Chondrocyte (in vitro differentiated cells): Measurements from ENCODE around the gene ABLIM1. TPM values are rescaled to one million over a fixed set of nuclear protein-coding genes. Genes with fewer than 3 reads are reported as not detected.
A peak's percentile ranks its signal among the peaks of the same experiment; 100 is the strongest.

Experiments
- DNase-seq: peaks from one replicate; pipeline ENCODE4 v3.0.0; 2021; ENCODE audit warnings: mixed read lengths, low spot score
- H3K27ac Mint-ChIP-seq: one replicate; pipeline ENCODE4 v1.8.0; 2021; ENCODE audit warnings: mild to moderate bottlenecking, moderate library complexity, mixed read lengths; ENCODE audit not compliant: unreplicated experiment
- H3K27me3 Mint-ChIP-seq: 2 replicates; pipeline ENCODE4 v1.8.0; 2021; ENCODE audit warnings: low read depth, mixed read lengths
- H3K36me3 Mint-ChIP-seq: 2 replicates; pipeline ENCODE4 v1.8.0; 2021; ENCODE audit warnings: low read depth, mixed read lengths
- H3K4me1 Mint-ChIP-seq: 2 replicates; pipeline ENCODE4 v1.8.0; 2021; ENCODE audit warnings: low read depth, mild to moderate bottlenecking, mixed read lengths
- H3K4me3 Mint-ChIP-seq: one replicate; pipeline ENCODE4 v1.8.0; 2021; ENCODE audit warnings: mild to moderate bottlenecking, moderate library complexity, mixed read lengths; ENCODE audit not compliant: unreplicated experiment
- H3K9me3 Mint-ChIP-seq: 2 replicates; pipeline ENCODE4 v1.8.0; 2021; ENCODE audit warnings: low read depth, mixed read lengths
- CTCF ChIP-seq: fragments of 200-600 bp; sonication (generic); IDR thresholded peaks from 2 replicates; pipeline ENCODE4 v1.5.0; 2021; ENCODE audit warnings: antibody characterized with exemption, mild to moderate bottlenecking, moderate library complexity
- total RNA-seq: library from RNA; stranded (reverse); gene quantifications from 3 replicates; pipeline ENCODE4 v1.2.1, GENCODE V29; 2021

Gene ABLIM1
- total RNA-seq, 1 donor from 2014 or later = 15.7 TPM

DNA sequence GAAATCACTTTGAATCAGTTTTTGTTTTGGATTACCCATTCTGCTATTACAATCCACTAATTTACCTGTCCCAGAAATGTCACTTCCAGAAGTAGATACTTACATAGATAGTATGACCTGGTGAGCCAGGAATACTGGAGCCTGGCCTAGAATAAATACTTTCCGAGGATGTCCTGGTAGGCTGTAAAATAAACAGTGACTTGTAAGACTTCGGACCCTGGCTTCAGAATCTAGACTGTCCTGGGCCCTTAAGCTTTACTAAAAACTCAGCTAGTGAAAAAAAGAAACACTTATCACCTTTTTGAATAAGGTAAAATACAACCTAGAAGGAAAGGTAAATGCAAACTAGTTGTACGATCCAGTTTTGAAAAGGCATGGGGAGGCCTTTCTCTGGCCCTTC is 184.3 kb downstream of the ABLIM1 start:
- Mint-ChIP-seq H3K4me3 (no peak overlapping the region), H3K9me3 (no peaks in the 10 kb centered on the region), H3K36me3 (no peaks in the 10 kb centered on the region), H3K27me3 (no peaks in the 10 kb centered on the region), H3K27ac (no peak overlapping the region), H3K4me1 (peaks cover 3% of the 10 kb centered on the region)
- DNase-seq = no peak
- no peak for TF ChIP-seq CTCF

DNA sequence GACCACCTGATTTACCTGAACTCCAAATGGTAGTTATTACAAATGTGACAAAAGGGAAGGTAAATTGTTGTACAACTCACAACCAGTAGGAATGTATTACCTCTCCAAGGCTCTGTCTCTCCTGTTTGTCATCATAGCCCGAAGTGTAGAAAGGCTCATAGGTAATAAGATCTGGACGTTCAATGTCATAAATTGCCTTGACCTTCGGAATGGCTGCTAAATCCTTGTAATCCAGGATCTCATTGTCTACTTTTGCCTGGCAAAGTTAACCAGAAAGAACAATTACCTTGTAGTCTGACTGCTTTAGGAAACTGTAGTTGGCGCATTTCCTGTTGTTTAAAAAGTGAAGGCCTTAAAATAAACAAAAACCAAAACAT is 185.2 kb downstream of the ABLIM1 start:
- TF ChIP-seq CTCF = no peak
- H3K4me3 Mint-ChIP-seq = no peak overlapping the region
- H3K27ac Mint-ChIP-seq = no peak overlapping the region
- no peak for DNase-seq
- H3K4me1 Mint-ChIP-seq = peaks cover 3% of the 10 kb centered on the region
- no peaks in the 10 kb centered on the region for H3K9me3 Mint-ChIP-seq
- no peaks in the 10 kb centered on the region for H3K27me3 Mint-ChIP-seq
- no peaks in the 10 kb centered on the region for H3K36me3 Mint-ChIP-seq

DNA sequence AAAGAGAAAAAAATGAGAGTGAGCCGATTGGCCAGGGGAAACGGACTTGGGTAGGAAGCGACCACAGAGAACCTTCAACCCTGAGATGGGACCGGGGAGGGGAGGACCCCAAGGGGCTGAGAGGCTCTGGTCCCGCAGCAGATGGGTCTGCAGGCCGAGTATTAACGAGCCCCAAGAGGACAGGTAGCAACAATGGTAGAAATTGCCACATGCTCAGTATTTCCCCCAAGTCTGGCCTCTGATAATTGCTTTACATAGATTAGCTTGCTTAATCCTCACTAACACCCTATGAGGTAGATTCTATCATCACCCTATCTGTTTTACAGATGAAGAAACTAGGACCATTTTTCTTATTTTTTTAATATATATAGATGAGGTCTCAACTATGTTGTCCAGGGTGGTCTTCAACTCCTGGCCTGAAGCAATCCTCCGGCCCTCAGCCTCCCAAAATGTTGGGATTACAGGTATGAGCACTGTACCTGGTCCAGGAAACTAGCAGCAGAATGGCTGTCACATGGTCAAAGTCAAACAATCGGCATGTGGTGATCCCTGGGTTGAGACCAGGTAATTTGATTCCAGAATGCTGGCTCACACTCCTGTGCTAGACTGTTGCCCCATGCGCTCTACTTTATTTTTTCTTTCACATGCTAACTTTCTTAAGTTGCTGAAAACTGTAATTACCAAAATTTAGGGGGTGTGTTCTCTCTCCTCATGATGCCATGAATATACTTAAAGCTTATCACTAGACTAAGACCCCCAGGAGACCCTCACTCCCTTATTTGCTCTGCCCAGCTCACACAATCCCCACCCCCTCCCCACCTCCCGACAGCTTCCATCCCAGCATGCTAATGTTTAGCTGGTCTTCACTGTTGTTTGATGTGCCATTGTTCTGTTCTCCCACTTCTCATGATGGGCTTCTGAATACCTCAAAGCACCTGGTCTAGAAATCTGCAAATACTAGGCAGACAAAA is 185.9 kb downstream of the ABLIM1 start:
- no peak for DNase-seq
- no peak overlapping the region for H3K4me3 Mint-ChIP-seq
- no peak for TF ChIP-seq CTCF
- peaks cover 3% of the 10 kb centered on the region for H3K4me1 Mint-ChIP-seq
- no peaks in the 10 kb centered on the region for H3K27me3 Mint-ChIP-seq
- no peaks in the 10 kb centered on the region for H3K9me3 Mint-ChIP-seq
- no peak overlapping the region for H3K27ac Mint-ChIP-seq
- no peaks in the 10 kb centered on the region for H3K36me3 Mint-ChIP-seq

DNA sequence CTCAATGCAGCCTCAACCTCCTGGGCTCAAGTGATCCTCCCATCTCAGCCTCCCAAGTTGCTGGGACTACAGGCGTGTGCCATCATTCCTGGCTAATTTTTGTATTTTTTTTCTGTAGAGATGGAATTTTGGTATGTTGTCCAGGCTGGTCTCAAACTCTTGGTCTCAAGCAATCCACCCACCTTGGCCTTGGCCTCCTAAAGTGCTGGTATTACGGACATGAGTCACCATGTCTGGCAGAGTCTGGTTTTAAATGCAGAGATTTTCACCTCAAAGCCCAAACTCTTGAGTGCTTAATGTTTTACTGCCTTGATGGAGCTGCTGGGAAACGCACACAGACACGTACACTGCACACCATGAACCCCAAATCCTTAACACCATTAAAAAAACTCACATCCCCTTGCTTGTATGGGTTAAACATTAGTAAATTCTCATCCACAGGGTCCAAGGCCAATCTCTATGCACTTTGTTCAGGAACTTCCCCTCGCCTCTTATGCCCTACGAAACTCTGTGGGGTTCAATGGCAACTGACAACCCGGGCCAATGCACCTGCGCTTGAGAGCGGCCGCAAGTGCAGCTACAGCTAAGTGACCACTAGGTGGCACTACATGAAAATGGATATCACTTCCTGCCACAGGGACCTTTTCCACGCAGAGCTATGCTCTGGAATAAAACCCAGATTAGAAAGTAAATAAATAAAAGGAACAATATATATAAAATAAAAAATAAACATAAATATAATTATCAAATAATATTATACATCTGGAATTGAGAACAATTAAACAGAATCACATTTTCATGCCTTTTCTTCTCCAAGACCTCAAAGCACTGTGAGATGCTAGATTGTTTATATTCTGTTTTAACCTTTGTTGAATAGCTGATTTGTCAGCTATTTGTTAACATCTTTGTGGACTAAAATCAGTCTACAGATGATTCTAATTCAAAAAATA is 186.8 kb downstream of the ABLIM1 start:
- H3K36me3 Mint-ChIP-seq = no peaks in the 10 kb centered on the region
- no peak for DNase-seq
- H3K27ac Mint-ChIP-seq = no peak overlapping the region

More for the DNA sequence above, 186.8 kb downstream of the ABLIM1 start:
- TF ChIP-seq CTCF = peak; percentile 99
- Mint-ChIP-seq H3K27me3 (no peaks in the 10 kb centered on the region), H3K4me1 (peaks cover 3% of the 10 kb centered on the region), H3K4me3 (no peak overlapping the region), H3K9me3 (no peaks in the 10 kb centered on the region)
